Osteoblast (primary cell): ENCODE results near the gene HCFC1. TPM values are rescaled to one million over a fixed set of nuclear protein-coding genes. Genes with fewer than 3 reads are reported as not detected.
"Not testable (repeated sequence)": the region's sequence is repeated elsewhere in the genome, so short reads cannot be mapped to it uniquely, and the experiment has no call there.

Experiments
- DNase-seq: peaks from one replicate; pipeline ENCODE4 v3.0.0; 2011; ENCODE audit warnings: low spot score, mixed read lengths; ENCODE audit not compliant: insufficient read length; ENCODE audit errors: missing footprints
- H2AFZ ChIP-seq: 2 replicates; pipeline ENCODE4 v1.6.0; 2011; ENCODE audit warnings: mild to moderate bottlenecking, low read length
- H3K27ac ChIP-seq: 2 replicates; pipeline ENCODE4 v1.5.1; 2011; ENCODE audit warnings: mild to moderate bottlenecking, low read depth, low read length, moderate library complexity
- H3K27me3 ChIP-seq: 2 replicates; pipeline ENCODE4 v1.6.0; 2012; ENCODE audit warnings: mild to moderate bottlenecking, control low read depth, inconsistent platforms, low read length, moderate library complexity; ENCODE audit not compliant: insufficient read depth
- H3K36me3 ChIP-seq: 2 replicates; pipeline ENCODE4 v1.5.1; 2011; ENCODE audit warnings: mild to moderate bottlenecking, low read length, control low read depth, moderate library complexity; ENCODE audit not compliant: insufficient read depth
- H3K4me1 ChIP-seq: 2 replicates; pipeline ENCODE4 v1.5.1; 2011; ENCODE audit warnings: mild to moderate bottlenecking, low read length, control low read depth, moderate library complexity; ENCODE audit not compliant: insufficient read depth
- H3K4me2 ChIP-seq: 2 replicates; pipeline ENCODE4 v1.6.0; 2011; ENCODE audit warnings: mild to moderate bottlenecking, low read length; ENCODE audit not compliant: insufficient read depth
- H3K4me3 ChIP-seq: fragments of 200-600 bp; sonication (generic); 3 replicates; pipeline ENCODE4 v1.5.1; 2012; ENCODE audit warnings: mild to moderate bottlenecking, low read length, inconsistent platforms; ENCODE audit not compliant: insufficient read depth
- H3K79me2 ChIP-seq: 2 replicates; pipeline ENCODE4 v1.6.0; 2012; ENCODE audit warnings: mild to moderate bottlenecking, low read length, control low read depth, inconsistent platforms; ENCODE audit not compliant: insufficient read depth
- H3K9me3 ChIP-seq: 2 replicates; pipeline ENCODE4 v1.5.1; 2011; ENCODE audit warnings: low read depth, low read length, control low read depth
- H4K20me1 ChIP-seq: 2 replicates; pipeline ENCODE4 v1.6.0; 2012; ENCODE audit warnings: mild to moderate bottlenecking, low read length, control low read depth; ENCODE audit not compliant: insufficient read depth
- CTCF ChIP-seq: IDR thresholded peaks from 2 replicates; pipeline ENCODE4 v1.5.1; 2011; ENCODE audit warnings: mild to moderate bottlenecking, low read depth, low read length, moderate library complexity; ENCODE audit errors: extremely low read depth
- total RNA-seq: library from RNA; depleted of rRNA; stranded (reverse); fragments of >200 nt; gene quantifications from 2 replicates; pipeline ENCODE4 v1.2.3, GENCODE V29; 2012

The HCFC1 gene
- total RNA-seq, 1 donor = 24.6 TPM

- Histone ChIP-seq H3K27me3 (peaks cover 19% of the 10 kb centered on the region), H3K4me3 (no peak overlapping the region), H3K79me2 (no peaks in the 10 kb centered on the region), H3K27ac (no peak overlapping the region), H3K36me3 (no peaks in the 10 kb centered on the region), H2AFZ (no peak overlapping the region), H4K20me1 (no peaks in the 10 kb centered on the region), H3K4me1 (peaks cover 10% of the 10 kb centered on the region), H3K9me3 (no peaks in the 10 kb centered on the region), H3K4me2 (no peak overlapping the region)
- peak; percentile 42 for DNase-seq
- no peak for TF ChIP-seq CTCF
Measured at GRCh38 chrX:154000051-154000450, 28.4 kb upstream of the HCFC1 start.

DNA sequence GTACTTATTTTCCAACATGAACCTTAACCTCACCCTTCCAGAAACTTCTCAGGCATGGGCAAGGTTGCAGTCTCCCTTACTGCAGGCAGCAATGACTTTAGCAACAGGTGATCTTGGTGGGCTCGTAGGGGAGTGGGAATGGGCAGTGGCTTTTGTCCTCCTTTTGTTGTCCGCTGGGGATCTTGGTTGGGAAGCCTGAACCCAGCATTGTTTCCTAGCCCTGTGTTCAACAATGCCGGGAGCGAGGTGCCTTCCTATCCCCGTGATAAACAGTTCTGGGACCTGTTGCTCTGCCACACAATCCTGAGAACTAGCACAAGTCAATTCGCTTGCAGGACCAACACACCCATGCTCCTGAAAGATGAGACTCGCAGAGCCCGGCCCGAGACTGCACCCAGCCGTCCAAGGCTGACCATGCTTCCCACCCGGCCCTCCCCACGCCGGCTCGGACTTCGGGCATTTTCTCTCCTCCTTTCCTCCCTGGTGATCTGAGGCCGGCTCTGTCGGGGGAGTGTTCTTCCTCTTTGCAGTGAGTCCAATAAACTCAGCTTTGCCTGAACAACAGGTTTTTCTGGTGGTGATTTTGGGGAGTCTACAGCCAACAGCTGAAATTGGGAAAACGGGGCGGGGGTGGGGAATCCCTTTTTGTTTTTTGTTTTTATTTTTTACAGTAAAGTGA is 27.9 kb upstream of the HCFC1 start:
- H3K9me3 ChIP-seq = no peaks in the 10 kb centered on the region
- peaks cover 10% of the 10 kb centered on the region for H3K4me1 ChIP-seq
- no peaks in the 10 kb centered on the region for H3K36me3 ChIP-seq
- peaks cover 18% of the 10 kb centered on the region for H3K27me3 ChIP-seq
- no peak for TF ChIP-seq CTCF
- H3K79me2 ChIP-seq = no peaks in the 10 kb centered on the region
- no peak overlapping the region for H2AFZ ChIP-seq
- DNase-seq = peak; percentile 38
- no peak overlapping the region for H3K4me2 ChIP-seq
- no peak overlapping the region for H3K4me3 ChIP-seq
- H3K27ac ChIP-seq = no peak overlapping the region
- no peaks in the 10 kb centered on the region for H4K20me1 ChIP-seq

- no peak for TF ChIP-seq CTCF
- Histone ChIP-seq H3K27ac (no peak overlapping the region), H3K79me2 (no peaks in the 10 kb centered on the region), H3K4me1 (no peaks in the 10 kb centered on the region), H4K20me1 (no peaks in the 10 kb centered on the region), H3K9me3 (no peaks in the 10 kb centered on the region), H3K4me3 (no peak overlapping the region), H3K36me3 (no peaks in the 10 kb centered on the region), H3K4me2 (no peak overlapping the region), H2AFZ (no peak overlapping the region), H3K27me3 (peaks cover 11% of the 10 kb centered on the region)
- DNase-seq = peak; percentile 30
Measured at GRCh38 chrX:153995504-153995903, 23.9 kb upstream of the HCFC1 start.

DNA sequence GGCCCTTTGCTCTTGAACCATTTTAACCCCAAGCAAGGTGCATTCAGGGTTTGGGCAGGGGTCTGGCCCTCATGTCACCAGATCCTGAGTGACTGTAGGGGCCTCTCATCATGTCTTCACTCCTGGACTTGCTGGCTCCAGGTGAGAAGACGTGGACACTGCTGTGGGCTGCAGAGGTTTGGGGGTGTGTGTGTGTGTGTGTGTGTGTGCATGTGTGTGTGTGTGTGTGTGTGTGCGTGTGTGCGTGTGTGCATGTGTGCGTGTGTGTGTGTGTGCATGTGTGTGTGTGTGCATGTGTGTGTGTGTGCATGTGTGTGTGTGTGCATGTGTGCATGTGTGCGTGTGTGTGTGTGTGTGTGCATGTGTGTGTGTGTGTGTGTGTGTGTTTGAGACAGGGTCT is 22.8 kb upstream of the HCFC1 start:
- H3K79me2 ChIP-seq, H3K27ac ChIP-seq, H3K4me2 ChIP-seq, H4K20me1 ChIP-seq, H3K4me1 ChIP-seq, H3K9me3 ChIP-seq, H3K4me3 ChIP-seq, H3K36me3 ChIP-seq, H2AFZ ChIP-seq: not testable (repeated sequence)
- peaks cover 11% of the 10 kb centered on the region for H3K27me3 ChIP-seq
- DNase-seq = peak; percentile 45
